GM23338 (cell line): ENCODE data around the gene FAM78A. TPM values are rescaled to one million over a fixed set of nuclear protein-coding genes. Genes with fewer than 3 reads are reported as not detected.
"Not testable (repeated sequence)": the region's sequence is repeated elsewhere in the genome, so short reads cannot be mapped to it uniquely, and the experiment has no call there.

Source experiments
- ATAC-seq: fragments of 200-7000 bp; cut with Tn5 transposase; 3 replicates; pipeline ENCODE4 v1.9.1; 2020
- DNase-seq: peaks from one replicate; pipeline ENCODE4 v3.0.0-alpha.2; 2015; ENCODE audit warnings: low spot score
- H2AFZ ChIP-seq: fragments of 200-600 bp; sonication (generic); 2 replicates; pipeline ENCODE4 v1.8.0; 2016; ENCODE audit warnings: antibody characterized with exemption, mild to moderate bottlenecking, moderate library complexity
- H3F3A ChIP-seq: fragments of 200-600 bp; sonication (generic); replicated peaks from 2 replicates; pipeline ENCODE4 v1.8.0; 2017; ENCODE audit warnings: antibody characterized with exemption, mixed run types, low read depth
- H3K27ac ChIP-seq: fragments of 200-600 bp; sonication (generic); 2 replicates; pipeline ENCODE4 v1.6.1; 2016; ENCODE audit warnings: low read depth
- H3K27me3 ChIP-seq: fragments of 200-600 bp; sonication (generic); 2 replicates; pipeline ENCODE4 v1.8.0; 2016; ENCODE audit warnings: mild to moderate bottlenecking, mixed run types, moderate library complexity; ENCODE audit not compliant: insufficient read depth
- H3K36me3 ChIP-seq: fragments of 200-600 bp; sonication (generic); 2 replicates; pipeline ENCODE4 v1.8.0; 2016; ENCODE audit warnings: mild to moderate bottlenecking; ENCODE audit not compliant: insufficient read depth
- H3K4me1 ChIP-seq: fragments of 200-600 bp; sonication (generic); 2 replicates; pipeline ENCODE4 v1.8.0; 2016; ENCODE audit warnings: mild to moderate bottlenecking, moderate library complexity; ENCODE audit not compliant: insufficient read depth
- H3K4me2 ChIP-seq: fragments of 200-600 bp; sonication (generic); 2 replicates; pipeline ENCODE4 v1.7.1; 2017; ENCODE audit warnings: mixed run types
- H3K4me3 ChIP-seq: fragments of 200-600 bp; sonication (generic); 2 replicates; pipeline ENCODE4 v1.6.1; 2016; ENCODE audit warnings: mixed run types
- H3K79me2 ChIP-seq: fragments of 200-600 bp; sonication (generic); replicated peaks from 2 replicates; pipeline ENCODE4 v1.8.0; 2017; ENCODE audit warnings: mild to moderate bottlenecking; ENCODE audit not compliant: insufficient read depth
- H3K9me2 ChIP-seq: fragments of 200-600 bp; sonication (generic); 2 replicates; pipeline ENCODE4 v1.8.0; 2017; ENCODE audit not compliant: insufficient read depth
- H4K20me1 ChIP-seq: fragments of 200-600 bp; sonication (generic); replicated peaks from 2 replicates; pipeline ENCODE4 v1.8.0; 2017; ENCODE audit warnings: mild to moderate bottlenecking; ENCODE audit not compliant: insufficient read depth
- H3K27ac Mint-ChIP-seq: 2 replicates; pipeline ENCODE4 v1.8.0; 2020; ENCODE audit warnings: inconsistent platforms, mild to moderate bottlenecking, moderate library complexity, mixed read lengths
- H3K27me3 Mint-ChIP-seq: 3 replicates; pipeline ENCODE4 v1.8.0; 2022; ENCODE audit warnings: low read depth, mild to moderate bottlenecking, moderate library complexity, mixed read lengths, inconsistent platforms; ENCODE audit not compliant: insufficient read depth, poor library complexity
- H3K36me3 Mint-ChIP-seq: 3 replicates; pipeline ENCODE4 v1.8.0; 2021; ENCODE audit warnings: low read depth, mild to moderate bottlenecking, inconsistent platforms, moderate library complexity, mixed read lengths
- H3K4me1 Mint-ChIP-seq: 3 replicates; pipeline ENCODE4 v1.8.0; 2020; ENCODE audit warnings: mild to moderate bottlenecking, inconsistent platforms, mixed read lengths
- H3K4me3 Mint-ChIP-seq: 3 replicates; pipeline ENCODE4 v1.8.0; 2021; ENCODE audit warnings: moderate library complexity, mild to moderate bottlenecking, inconsistent platforms, mixed read lengths
- H3K9me3 Mint-ChIP-seq: 3 replicates; pipeline ENCODE4 v1.8.0; 2020; ENCODE audit warnings: moderate library complexity, mild to moderate bottlenecking, inconsistent platforms, mixed read lengths
- polyA plus RNA-seq: library from polyadenylated mRNA; unstranded; fragments of >200 nt; fragmentation: Nextera tagmentation; extraction: Ambion mirVana; gene quantifications from 2 replicates; pipeline ENCODE4 v1.2.1, GENCODE V29; 2016
- total RNA-seq: library from RNA; depleted of rRNA; stranded (reverse); fragments of >200 nt; shearing (Covaris generic); gene quantifications from 2 replicates; pipeline ENCODE4 v1.2.3, GENCODE V29; 2014; rRNA removed

The FAM78A gene
- total and polyA plus RNA-seq, 2 experiments from 2014 or later = 0.57 to 2.1 TPM

DNA sequence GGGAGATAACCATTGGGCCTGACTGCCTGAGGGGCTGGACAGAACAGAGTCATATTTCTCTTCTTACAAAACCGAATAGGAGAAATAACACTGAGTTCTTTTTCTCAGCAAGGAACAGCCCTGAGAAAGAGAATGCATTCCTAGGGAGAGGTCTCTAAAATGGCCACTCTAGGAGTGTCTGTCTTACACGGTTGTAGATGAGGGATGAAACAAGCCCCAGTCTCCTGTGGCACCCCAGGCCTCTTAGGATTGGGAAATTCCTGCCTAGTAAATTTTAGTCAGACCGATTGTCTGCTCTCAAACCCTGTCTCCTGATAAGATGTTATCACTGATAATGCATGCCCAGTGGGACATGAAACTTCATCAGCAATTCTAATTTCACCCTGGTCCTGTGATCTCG is 64.4 kb downstream of the FAM78A start:
- H4K20me1 ChIP-seq, H3K79me2 ChIP-seq, H3K4me2 ChIP-seq, H3K4me1 Mint-ChIP-seq, H3K4me1 ChIP-seq, H3K4me3 Mint-ChIP-seq, H3K27me3 ChIP-seq, H2AFZ ChIP-seq, H3F3A ChIP-seq, ATAC-seq, H3K9me2 ChIP-seq, H3K9me3 Mint-ChIP-seq, DNase-seq, H3K27me3 Mint-ChIP-seq, H3K36me3 ChIP-seq, H3K27ac ChIP-seq, H3K4me3 ChIP-seq: not testable (repeated sequence)
- Mint-ChIP-seq H3K27ac (peak overlapping the region; percentile 30; the same call in 1 of the 2 replicates), H3K36me3 (peaks cover 49% of the 10 kb centered on the region)

Other genes with a start within 250 kb of the FAM78A start
- 82.6 and 87.8 TPM in 2 replicates for gene AIF1L, start 180.0 kb downstream of the FAM78A start, total RNA-seq
- 75.8 and 76.4 TPM in 2 replicates for gene AIF1L, start 180.0 kb downstream of the FAM78A start, polyA plus RNA-seq
- 33.3 and 57.0 TPM in 2 replicates for gene NUP214, start 150.9 kb downstream of the FAM78A start, total RNA-seq
- gene NUP214, start 150.9 kb downstream of the FAM78A start, polyA plus RNA-seq = 36.0 and 44.5 TPM in 2 replicates
- gene PLPP7, start 13.2 kb upstream of the FAM78A start, total RNA-seq = 2.4 and 4.4 TPM in 2 replicates
- gene PLPP7, start 13.2 kb upstream of the FAM78A start, polyA plus RNA-seq = 1.6 and 2.0 TPM in 2 replicates
- gene PRRC2B, start 117.6 kb upstream of the FAM78A start, total RNA-seq = 171 and 193 TPM in 2 replicates
- 41.4 and 45.0 TPM in 2 replicates for gene PRRC2B, start 117.6 kb upstream of the FAM78A start, polyA plus RNA-seq
- gene POMT1, start 226.4 kb upstream of the FAM78A start, total RNA-seq = 23.7 and 32.4 TPM in 2 replicates
- 17.7 and 20.2 TPM in 2 replicates for gene POMT1, start 226.4 kb upstream of the FAM78A start, polyA plus RNA-seq